Activated naive CD4-positive, alpha-beta T cell treated with anti-CD3 and anti-CD28 coated beads for 36 hours (primary cell): ENCODE results near the gene MYH9. TPM values are rescaled to one million over a fixed set of nuclear protein-coding genes. Genes with fewer than 3 reads are reported as not detected.
A peak's percentile ranks its signal among the peaks of the same experiment; 100 is the strongest.
"Not testable (repeated sequence)": the region's sequence is repeated elsewhere in the genome, so short reads cannot be mapped to it uniquely, and the experiment has no call there.

Source experiments
- CTCF ChIA-PET: fragments of 350-600 bp; sonication (Branson Sonifier 250); formaldehyde crosslinking; loops from one replicate; lab custom pipeline; 2021; ENCODE audit warnings: antibody characterized with exemption; lab: Charles Lee
- DNase-seq: peaks from one replicate; pipeline ENCODE4 v3.0.0-alpha.2; 2020
- H3K27ac Mint-ChIP-seq: one replicate; pipeline ENCODE4 v1.8.0; 2021; ENCODE audit warnings: mild to moderate bottlenecking, mixed read lengths
- H3K27me3 Mint-ChIP-seq: one replicate; pipeline ENCODE4 v1.8.0; 2021; ENCODE audit warnings: low read depth, mixed read lengths
- H3K36me3 Mint-ChIP-seq: one replicate; pipeline ENCODE4 v1.8.0; 2021; ENCODE audit warnings: low read depth, mixed read lengths
- H3K4me1 Mint-ChIP-seq: one replicate; pipeline ENCODE4 v1.8.0; 2021; ENCODE audit warnings: low read depth, mixed read lengths
- H3K4me3 Mint-ChIP-seq: one replicate; pipeline ENCODE4 v1.8.0; 2021; ENCODE audit warnings: mild to moderate bottlenecking, moderate library complexity, mixed read lengths
- H3K9me3 Mint-ChIP-seq: one replicate; pipeline ENCODE4 v1.8.0; 2021; ENCODE audit warnings: mixed read lengths
- intact Hi-C: fragments of 100-400 bp; cut with micrococcal nuclease; formaldehyde crosslinking; loops from one replicate; pipeline ENCODE4 v1.15.1; 2023
- total RNA-seq, 2 experiments: library from RNA; stranded (reverse); gene quantifications; one replicate each; pipeline ENCODE4 v1.2.3, GENCODE V29; 2021

The MYH9 gene
- total RNA-seq, 2 experiments from 2014 or later = 574 to 625 TPM

- H3K4me3 Mint-ChIP-seq, H3K36me3 Mint-ChIP-seq, H3K27ac Mint-ChIP-seq, H3K4me1 Mint-ChIP-seq, H3K27me3 Mint-ChIP-seq, DNase-seq, intact Hi-C loops, H3K9me3 Mint-ChIP-seq: not testable (repeated sequence)
- CTCF ChIA-PET = interaction anchor here (0.7 to 0.9 kb wide), 2 partner anchors 30 to 963 kb away, joined by 3 read pairs; no protein-coding TSS in a partner anchor
Measured at GRCh38 chr22:36271231-36271630, 116.5 kb downstream of the MYH9 start.

DNA sequence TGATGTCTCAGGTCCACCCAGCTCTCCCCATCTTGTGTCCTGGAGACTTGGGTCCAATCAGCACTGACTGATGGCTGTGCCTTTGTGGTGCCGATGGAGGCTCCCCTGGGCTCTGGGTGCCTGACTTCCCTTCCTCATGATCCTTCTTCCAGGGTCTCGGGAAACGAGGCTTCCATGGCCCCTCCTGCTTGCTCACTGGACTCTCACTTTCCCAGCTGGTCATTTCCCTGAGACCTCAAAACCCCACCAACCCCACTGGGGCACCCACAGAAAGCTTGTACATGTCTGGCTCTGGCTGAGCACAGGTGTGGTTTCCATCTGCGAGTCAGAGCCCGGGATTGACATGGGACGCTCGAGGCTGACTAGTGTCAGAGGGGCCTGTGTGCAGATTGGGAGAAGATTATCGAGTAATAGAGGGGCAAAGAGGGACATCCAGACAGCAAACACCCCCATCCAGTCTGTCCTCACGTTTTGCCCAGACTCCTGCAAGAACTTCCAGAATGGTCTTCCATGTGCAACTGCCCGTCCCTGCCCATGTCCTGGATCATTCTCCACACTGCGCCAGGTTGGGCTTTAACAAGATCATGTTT, 119.8 kb downstream of the MYH9 start:
- CTCF ChIA-PET = no interaction called here
- Mint-ChIP-seq H3K27ac (no peak overlapping the region), H3K9me3 (no peaks in the 10 kb centered on the region), H3K4me1 (no peaks in the 10 kb centered on the region), H3K4me3 (no peak overlapping the region), H3K36me3 (peaks cover 27% of the 10 kb centered on the region), H3K27me3 (no peaks in the 10 kb centered on the region)
- intact Hi-C loops = no loop called here
- DNase-seq = no peak

DNA sequence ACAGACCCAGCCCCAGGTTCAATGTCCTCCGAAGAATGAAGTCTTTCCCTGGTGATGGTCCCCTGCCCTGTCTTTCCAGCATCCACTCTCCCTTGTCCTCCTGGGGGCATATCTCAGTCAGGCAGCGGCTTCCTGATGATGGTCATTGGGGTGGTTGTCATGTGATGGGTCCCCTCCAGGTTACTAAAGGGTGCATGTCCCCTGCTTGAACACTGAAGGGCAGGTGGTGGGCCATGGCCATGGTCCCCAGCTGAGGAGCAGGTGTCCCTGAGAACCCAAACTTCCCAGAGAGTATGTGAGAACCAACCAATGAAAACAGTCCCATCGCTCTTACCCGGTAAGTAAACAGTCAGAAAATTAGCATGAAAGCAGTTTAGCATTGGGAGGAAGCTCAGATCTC, 120.7 kb downstream of the MYH9 start:
- H3K4me1 Mint-ChIP-seq = no peaks in the 10 kb centered on the region
- H3K36me3 Mint-ChIP-seq = peaks cover 30% of the 10 kb centered on the region
- CTCF ChIA-PET = no interaction called here
- H3K9me3 Mint-ChIP-seq = no peaks in the 10 kb centered on the region
- H3K27me3 Mint-ChIP-seq = no peaks in the 10 kb centered on the region
- H3K4me3 Mint-ChIP-seq = no peak overlapping the region
- intact Hi-C loops = no loop called here
- DNase-seq = no peak
- no peak overlapping the region for H3K27ac Mint-ChIP-seq

DNA sequence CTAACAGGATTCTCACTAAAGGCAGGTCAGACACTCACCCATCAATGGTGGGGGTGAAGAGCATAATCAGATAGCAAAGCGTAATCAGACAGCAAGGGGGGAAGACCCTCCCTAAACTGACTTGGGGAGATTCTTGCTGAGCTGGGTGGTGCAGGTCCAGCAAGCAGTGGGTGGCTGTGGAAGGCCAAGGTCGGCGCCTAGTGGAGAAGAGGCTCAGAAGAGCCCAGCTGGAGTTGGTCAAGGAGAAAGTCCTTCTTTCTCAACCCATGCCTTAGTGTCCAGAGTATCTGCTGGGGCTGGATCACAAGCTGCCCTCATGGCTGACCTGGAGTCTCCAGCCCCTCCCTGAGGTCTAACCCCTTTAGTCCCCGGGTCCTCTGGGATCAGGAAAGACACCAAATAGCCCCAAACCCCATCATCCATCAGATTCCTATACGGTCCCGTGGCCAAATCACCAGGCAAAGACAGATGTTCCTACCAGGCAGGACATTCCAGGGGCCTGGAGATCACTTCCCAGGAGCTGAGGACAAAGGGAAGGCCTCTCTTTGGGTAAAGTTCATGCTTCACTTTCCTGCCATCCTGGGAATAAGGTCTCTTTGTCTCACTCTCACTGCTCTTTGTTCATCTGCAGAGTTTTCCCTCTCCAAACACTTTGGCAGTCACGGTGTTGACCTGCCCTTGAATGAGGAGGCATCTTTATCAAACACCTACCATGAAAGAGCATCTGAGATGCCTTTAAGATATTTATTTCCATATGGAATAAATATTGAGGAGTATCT, 123.7 kb downstream of the MYH9 start:
- H3K27me3 Mint-ChIP-seq, DNase-seq, H3K4me3 Mint-ChIP-seq, H3K4me1 Mint-ChIP-seq, H3K27ac Mint-ChIP-seq, intact Hi-C loops, H3K9me3 Mint-ChIP-seq: not testable (repeated sequence)
- H3K36me3 Mint-ChIP-seq = peaks cover 43% of the 10 kb centered on the region
- CTCF ChIA-PET = interaction anchor here (0.6 to 1.4 kb wide), 3 partner anchors 8 to 43 kb away, joined by 3 to 6 read pairs (median 3); no protein-coding TSS in a partner anchor

GRCh38 chr22:36263216-36263673, 124.5 kb downstream of the MYH9 start:
- CTCF ChIA-PET, H3K27me3 Mint-ChIP-seq, intact Hi-C loops, DNase-seq, H3K4me3 Mint-ChIP-seq, H3K27ac Mint-ChIP-seq, H3K9me3 Mint-ChIP-seq: not testable (repeated sequence)
- peaks cover 11% of the 10 kb centered on the region for H3K4me1 Mint-ChIP-seq
- peaks cover 50% of the 10 kb centered on the region for H3K36me3 Mint-ChIP-seq

- H3K27me3 Mint-ChIP-seq, CTCF ChIA-PET, DNase-seq, H3K4me3 Mint-ChIP-seq, intact Hi-C loops, H3K27ac Mint-ChIP-seq, H3K9me3 Mint-ChIP-seq: not testable (repeated sequence)
- H3K4me1 Mint-ChIP-seq = peaks cover 17% of the 10 kb centered on the region
- peaks cover 51% of the 10 kb centered on the region for H3K36me3 Mint-ChIP-seq
Measured at GRCh38 chr22:36262307-36262706, 125.5 kb downstream of the MYH9 start.

GRCh38 chr22:36261675-36262074, 126.1 kb downstream of the MYH9 start:
- DNase-seq, H3K27ac Mint-ChIP-seq, H3K27me3 Mint-ChIP-seq, H3K9me3 Mint-ChIP-seq, intact Hi-C loops, H3K4me3 Mint-ChIP-seq: not testable (repeated sequence)
- CTCF ChIA-PET = interaction anchor here (1.0 kb wide), 1 partner anchor 196 kb away, joined by 4 read pairs; no protein-coding TSS in a partner anchor
- H3K4me1 Mint-ChIP-seq = peaks cover 17% of the 10 kb centered on the region
- H3K36me3 Mint-ChIP-seq = peaks cover 49% of the 10 kb centered on the region

GRCh38 chr22:36259615-36260300, 128.0 kb downstream of the MYH9 start:
- CTCF ChIA-PET = interaction anchor here (0.5 to 1.5 kb wide), 2 partner anchors 28 to 804 kb away, joined by 3 to 5 read pairs; no protein-coding TSS in a partner anchor
- H3K9me3 Mint-ChIP-seq = no peaks in the 10 kb centered on the region
- intact Hi-C loops = no loop called here
- H3K36me3 Mint-ChIP-seq = peaks cover 42% of the 10 kb centered on the region
- H3K27me3 Mint-ChIP-seq = no peaks in the 10 kb centered on the region
- H3K4me3 Mint-ChIP-seq = no peak overlapping the region
- H3K27ac Mint-ChIP-seq = no peak overlapping the region
- peaks cover 32% of the 10 kb centered on the region for H3K4me1 Mint-ChIP-seq
- no peak for DNase-seq

DNA sequence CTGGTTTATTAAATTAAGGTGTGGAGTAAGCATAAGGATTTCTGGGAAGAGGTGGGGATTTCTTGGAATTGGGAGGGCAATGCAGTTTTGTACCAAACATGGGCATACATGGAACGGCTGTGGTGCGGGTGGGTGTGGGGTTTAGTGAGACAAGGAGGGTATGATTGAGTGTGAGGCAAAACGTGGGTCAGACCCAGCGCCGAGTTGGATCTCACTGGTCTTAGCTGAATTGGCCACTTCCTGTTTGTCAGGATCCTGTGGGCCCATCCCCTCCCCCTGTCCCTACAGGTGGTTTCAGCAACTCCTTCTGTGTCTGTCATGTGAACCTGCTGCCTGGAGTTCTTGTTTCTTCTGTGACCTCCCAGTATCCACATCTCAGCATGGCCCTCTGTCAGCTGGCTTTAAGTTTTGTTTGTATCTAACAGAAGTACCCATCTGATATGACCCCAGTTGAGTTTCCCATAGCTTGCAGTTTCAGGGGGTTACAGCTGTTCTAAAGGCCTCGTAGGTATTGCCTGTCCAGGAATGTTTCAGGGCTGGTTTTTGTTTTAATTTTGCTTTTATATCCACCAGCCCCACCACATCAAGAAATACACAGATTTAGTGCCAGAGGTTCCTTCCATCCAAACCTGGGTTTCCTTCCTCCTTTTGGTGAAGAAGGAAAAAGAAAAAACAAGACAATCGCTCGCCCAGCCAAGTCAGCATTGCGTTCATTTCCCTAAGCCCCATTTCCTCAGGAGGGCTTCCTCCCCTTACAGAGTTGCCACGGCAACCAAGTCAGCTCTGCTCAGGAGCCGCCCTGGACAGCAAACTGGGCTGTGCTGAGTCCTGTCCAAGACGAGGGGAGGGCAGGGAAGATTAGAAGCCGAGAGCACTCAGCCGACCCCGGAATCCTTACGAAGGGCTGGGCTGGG, 128.8 kb downstream of the MYH9 start:
- Mint-ChIP-seq H3K4me3 (no peak overlapping the region), H3K4me1 (peaks cover 40% of the 10 kb centered on the region), H3K36me3 (peaks cover 41% of the 10 kb centered on the region), H3K27ac (peak overlapping the region; percentile 51), H3K9me3 (no peaks in the 10 kb centered on the region), H3K27me3 (no peaks in the 10 kb centered on the region)
- peak; percentile 33 for DNase-seq
- intact Hi-C loops = no loop called here
- CTCF ChIA-PET = interaction anchor here (1.5 kb wide), 1 partner anchor 28 kb away, joined by 3 read pairs; no protein-coding TSS in a partner anchor

- Mint-ChIP-seq H3K4me1 (peaks cover 46% of the 10 kb centered on the region), H3K4me3 (no peak overlapping the region), H3K9me3 (no peaks in the 10 kb centered on the region), H3K27me3 (no peaks in the 10 kb centered on the region), H3K27ac (peak overlapping the region; percentile 51), H3K36me3 (peaks cover 38% of the 10 kb centered on the region)
- intact Hi-C loops = no loop called here
- CTCF ChIA-PET = interaction anchor here (1.5 kb wide), 1 partner anchor 29 kb away, joined by 3 read pairs; no protein-coding TSS in a partner anchor
- DNase-seq = no peak
Measured at GRCh38 chr22:36257948-36258670, 129.7 kb downstream of the MYH9 start.

DNA sequence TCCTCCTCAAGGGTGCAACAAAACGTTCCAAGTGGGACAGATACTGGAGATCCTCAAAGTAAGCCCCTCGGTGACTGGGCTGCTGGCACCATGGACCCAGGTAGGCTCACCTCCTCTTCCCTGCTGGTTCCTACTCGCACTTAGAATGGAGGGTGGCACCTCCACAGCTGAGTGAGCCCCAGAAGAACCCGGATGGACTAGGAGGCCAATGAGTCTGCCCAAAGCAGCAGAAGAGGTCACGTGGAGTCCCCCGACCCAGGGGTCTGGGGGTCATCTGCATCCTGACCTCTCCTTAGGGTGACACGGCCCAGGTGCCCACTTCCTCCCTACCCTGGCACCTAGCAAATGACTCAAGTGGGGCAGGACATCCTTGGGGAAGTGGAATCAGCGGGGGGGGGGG, 130.5 kb downstream of the MYH9 start:
- H3K36me3 Mint-ChIP-seq = peaks cover 37% of the 10 kb centered on the region
- H3K27me3 Mint-ChIP-seq = no peaks in the 10 kb centered on the region
- H3K4me3 Mint-ChIP-seq = no peak overlapping the region
- DNase-seq = no peak
- CTCF ChIA-PET = no interaction called here
- H3K9me3 Mint-ChIP-seq = no peaks in the 10 kb centered on the region
- peaks cover 53% of the 10 kb centered on the region for H3K4me1 Mint-ChIP-seq
- intact Hi-C loops = no loop called here
- no peak overlapping the region for H3K27ac Mint-ChIP-seq
